ENCODE measurements around the gene DMP1. TPM values are rescaled to one million over a fixed set of nuclear protein-coding genes. Genes with fewer than 3 reads are reported as not detected.

Gene DMP1, protein sequence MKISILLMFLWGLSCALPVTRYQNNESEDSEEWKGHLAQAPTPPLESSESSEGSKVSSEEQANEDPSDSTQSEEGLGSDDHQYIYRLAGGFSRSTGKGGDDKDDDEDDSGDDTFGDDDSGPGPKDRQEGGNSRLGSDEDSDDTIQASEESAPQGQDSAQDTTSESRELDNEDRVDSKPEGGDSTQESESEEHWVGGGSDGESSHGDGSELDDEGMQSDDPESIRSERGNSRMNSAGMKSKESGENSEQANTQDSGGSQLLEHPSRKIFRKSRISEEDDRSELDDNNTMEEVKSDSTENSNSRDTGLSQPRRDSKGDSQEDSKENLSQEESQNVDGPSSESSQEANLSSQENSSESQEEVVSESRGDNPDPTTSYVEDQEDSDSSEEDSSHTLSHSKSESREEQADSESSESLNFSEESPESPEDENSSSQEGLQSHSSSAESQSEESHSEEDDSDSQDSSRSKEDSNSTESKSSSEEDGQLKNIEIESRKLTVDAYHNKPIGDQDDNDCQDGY
- not detected for polyA plus RNA-seq

- Mint-ChIP-seq H3K4me1 (no peaks in the 10 kb centered on the region), H3K36me3 (no peaks in the 10 kb centered on the region), H3K9me3 (no peaks in the 10 kb centered on the region), H3K27me3 (ENCODE audit: low read depth in 3 of 3) (peaks cover 0 to 4% (median 0%) of the 10 kb centered on the region in 3 donors), H3K4me3 (no peak within 1 kb of the TSS), H3K27ac (no peak within 1 kb of the TSS)
- DNase-seq, result no peak
These were observed at the start of gene DMP1 for GRCh38 chr4:87649980-87650379. DMP1 (plus strand) TSS chr4:87650280; CDS start chr4:87656493, 6,213 bp downstream.

- no peak overlapping the region for H3K4me3 Mint-ChIP-seq
- no peak for DNase-seq
- H3K4me1 Mint-ChIP-seq, result no peaks in the 10 kb centered on the region
- peaks cover 0 to 4% (median 2%) of the 10 kb centered on the region in 6 donors for H3K9me3 Mint-ChIP-seq
- no peak overlapping the region for H3K27ac Mint-ChIP-seq
- no peaks in the 10 kb centered on the region for H3K36me3 Mint-ChIP-seq
- peaks cover 2 to 9% (median 3%) of the 10 kb centered on the region in 3 donors for H3K27me3 Mint-ChIP-seq (ENCODE audit: low read depth in 3 of 3)
These were observed 48.7 kb upstream of the DMP1 start for GRCh38 chr4:87601361-87601760.

GRCh38 chr4:87608229-87608628 lies 41.9 kb upstream of the DMP1 start, which contains the start of gene DSPP:
DSPP (plus strand) TSS chr4:87608529; CDS start chr4:87610909, 2,380 bp downstream.
- H3K27me3 Mint-ChIP-seq (ENCODE audit: low read depth in 3 of 3), result peaks cover 0 to 2% (median 2%) of the 10 kb centered on the region in 3 donors
- no peaks in the 10 kb centered on the region for H3K4me1 Mint-ChIP-seq
- H3K36me3 Mint-ChIP-seq, result no peaks in the 10 kb centered on the region
- H3K27ac Mint-ChIP-seq, result no peak within 1 kb of the TSS
- no peak for DNase-seq
- H3K4me3 Mint-ChIP-seq, result no peak within 1 kb of the TSS
- peaks cover 0 to 2% (median 0%) of the 10 kb centered on the region in 6 donors for H3K9me3 Mint-ChIP-seq

DNA sequence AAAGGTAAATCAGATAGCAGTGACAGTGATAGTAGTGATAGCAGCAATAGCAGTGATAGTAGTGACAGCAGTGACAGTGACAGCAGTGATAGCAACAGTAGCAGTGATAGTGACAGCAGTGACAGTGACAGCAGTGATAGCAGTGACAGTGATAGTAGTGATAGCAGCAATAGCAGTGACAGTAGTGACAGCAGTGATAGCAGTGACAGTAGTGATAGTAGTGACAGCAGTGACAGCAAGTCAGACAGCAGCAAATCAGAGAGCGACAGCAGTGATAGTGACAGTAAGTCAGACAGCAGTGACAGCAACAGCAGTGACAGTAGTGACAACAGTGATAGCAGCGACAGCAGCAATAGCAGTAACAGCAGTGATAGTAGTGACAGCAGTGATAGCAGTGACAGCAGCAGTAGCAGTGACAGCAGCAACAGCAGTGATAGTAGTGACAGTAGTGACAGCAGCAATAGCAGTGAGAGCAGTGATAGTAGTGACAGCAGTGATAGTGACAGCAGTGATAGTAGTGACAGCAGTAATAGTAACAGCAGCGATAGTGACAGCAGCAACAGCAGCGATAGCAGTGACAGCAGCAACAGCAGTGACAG lies 35.7 kb upstream of the DMP1 start:
- H3K4me1 Mint-ChIP-seq, result no peaks in the 10 kb centered on the region
- H3K9me3 Mint-ChIP-seq, result no peaks in the 10 kb centered on the region
- no peak overlapping the region for H3K27ac Mint-ChIP-seq
- H3K4me3 Mint-ChIP-seq, result no peak overlapping the region
- peaks cover 0 to 6% (median 2%) of the 10 kb centered on the region in 3 donors for H3K27me3 Mint-ChIP-seq (ENCODE audit: low read depth in 3 of 3)
- H3K36me3 Mint-ChIP-seq, result no peaks in the 10 kb centered on the region
- no peak for DNase-seq

- no peaks in the 10 kb centered on the region for H3K4me1 Mint-ChIP-seq
- H3K27me3 Mint-ChIP-seq (ENCODE audit: low read depth in 3 of 3), result peaks cover 1 to 10% (median 3%) of the 10 kb centered on the region in 3 donors
- H3K36me3 Mint-ChIP-seq, result no peaks in the 10 kb centered on the region
- no peak overlapping the region for H3K4me3 Mint-ChIP-seq
- no peak overlapping the region for H3K27ac Mint-ChIP-seq
- DNase-seq, result no peak
- H3K9me3 Mint-ChIP-seq, result no peaks in the 10 kb centered on the region
These were observed 33.8 kb upstream of the DMP1 start for GRCh38 chr4:87616268-87616667.

DNA sequence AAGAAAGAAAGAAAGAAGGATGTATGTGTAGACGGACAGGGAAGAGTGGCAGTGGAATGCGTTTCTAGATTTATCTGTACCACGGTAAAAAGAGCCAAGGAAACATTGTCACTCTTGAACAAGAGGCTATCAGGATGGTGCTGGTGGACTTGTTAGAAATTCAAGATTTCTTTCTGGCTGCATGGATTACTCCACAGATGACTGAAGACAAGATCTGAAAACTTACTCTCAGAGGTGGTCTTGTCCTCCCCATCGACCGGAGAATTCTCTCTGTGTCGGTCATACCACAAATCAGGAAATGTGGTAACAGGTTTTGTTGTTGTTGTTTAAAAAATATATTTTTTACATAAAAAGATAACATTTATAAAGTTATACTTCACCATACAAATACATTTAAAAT lies 30.0 kb upstream of the DMP1 start:
- Mint-ChIP-seq H3K9me3 (no peaks in the 10 kb centered on the region), H3K36me3 (no peaks in the 10 kb centered on the region), H3K4me3 (no peak overlapping the region), H3K4me1 (no peaks in the 10 kb centered on the region), H3K27ac (no peak overlapping the region), H3K27me3 (ENCODE audit: low read depth in 3 of 3) (peaks cover 3 to 12% (median 6%) of the 10 kb centered on the region in 3 donors)
- no peak for DNase-seq

DNA sequence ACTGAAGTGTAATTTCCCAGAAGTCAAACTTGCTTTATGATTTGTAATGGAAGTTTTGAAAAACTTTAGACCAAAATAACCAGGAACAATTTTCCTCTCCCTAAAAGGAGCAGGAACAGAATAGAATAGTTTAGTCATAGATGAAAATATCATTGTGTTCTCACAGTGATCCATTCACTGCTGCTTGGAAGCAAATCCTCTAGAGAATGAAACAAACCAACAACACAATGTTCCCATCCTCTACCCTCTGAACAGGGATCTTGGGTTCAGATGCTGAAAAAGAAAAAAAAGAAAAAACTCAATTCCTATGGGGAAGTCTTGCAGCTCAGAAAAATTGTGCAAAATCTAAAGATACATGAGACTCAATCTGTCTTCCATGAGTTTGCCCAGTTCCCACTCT lies 29.6 kb upstream of the DMP1 start:
- no peak for DNase-seq
- Mint-ChIP-seq H3K27me3 (ENCODE audit: low read depth in 3 of 3) (peaks cover 3 to 12% (median 6%) of the 10 kb centered on the region in 3 donors), H3K4me3 (no peak overlapping the region), H3K9me3 (no peaks in the 10 kb centered on the region), H3K36me3 (no peaks in the 10 kb centered on the region), H3K27ac (no peak overlapping the region), H3K4me1 (no peaks in the 10 kb centered on the region)

- Mint-ChIP-seq H3K27ac (no peak overlapping the region), H3K27me3 (ENCODE audit: low read depth in 3 of 3) (peaks cover 3 to 12% (median 6%) of the 10 kb centered on the region in 3 donors), H3K36me3 (no peaks in the 10 kb centered on the region), H3K4me1 (no peaks in the 10 kb centered on the region), H3K9me3 (peaks cover 0 to 1% (median 0%) of the 10 kb centered on the region in 6 donors), H3K4me3 (no peak overlapping the region)
- DNase-seq, result no peak
These were observed 27.8 kb upstream of the DMP1 start for GRCh38 chr4:87622303-87622702.

- no peak for DNase-seq
- Mint-ChIP-seq H3K27ac (no peak overlapping the region), H3K4me3 (no peak overlapping the region), H3K4me1 (no peaks in the 10 kb centered on the region), H3K27me3 (ENCODE audit: low read depth in 3 of 3) (peaks cover 3 to 9% (median 3%) of the 10 kb centered on the region in 3 donors), H3K36me3 (no peaks in the 10 kb centered on the region), H3K9me3 (peaks cover 0 to 1% (median 0%) of the 10 kb centered on the region in 6 donors)
These were observed 25.4 kb upstream of the DMP1 start for GRCh38 chr4:87624698-87625097.

GRCh38 chr4:87631668-87632067 lies 18.4 kb upstream of the DMP1 start:
- no peaks in the 10 kb centered on the region for H3K4me1 Mint-ChIP-seq

GRCh38 chr4:87632469-87632868 lies 17.6 kb upstream of the DMP1 start:
- Mint-ChIP-seq H3K27ac (no peak overlapping the region), H3K27me3 (ENCODE audit: low read depth in 3 of 3) (no peaks in the 10 kb centered on the region), H3K9me3 (peaks cover 0 to 4% (median 0%) of the 10 kb centered on the region in 6 donors)

More at GRCh38 chr4:87631668-87632067, 18.4 kb upstream of the DMP1 start:
- H3K36me3 Mint-ChIP-seq, result no peaks in the 10 kb centered on the region
- H3K27me3 Mint-ChIP-seq (ENCODE audit: low read depth in 3 of 3), result no peaks in the 10 kb centered on the region
- peaks cover 0 to 1% (median 0%) of the 10 kb centered on the region in 6 donors for H3K9me3 Mint-ChIP-seq
- H3K4me3 Mint-ChIP-seq, result no peak overlapping the region
- DNase-seq, result no peak
- no peak overlapping the region for H3K27ac Mint-ChIP-seq

GRCh38 chr4:87633243-87633642 lies 16.8 kb upstream of the DMP1 start:
- Mint-ChIP-seq H3K4me1 (no peaks in the 10 kb centered on the region), H3K36me3 (no peaks in the 10 kb centered on the region), H3K4me3 (no peak overlapping the region), H3K9me3 (peaks cover 0 to 6% (median 0%) of the 10 kb centered on the region in 6 donors), H3K27me3 (ENCODE audit: low read depth in 3 of 3) (no peaks in the 10 kb centered on the region), H3K27ac (no peak overlapping the region)
- DNase-seq, result no peak

More at GRCh38 chr4:87632469-87632868, 17.6 kb upstream of the DMP1 start:
- Mint-ChIP-seq H3K36me3 (no peaks in the 10 kb centered on the region), H3K4me3 (no peak overlapping the region), H3K4me1 (no peaks in the 10 kb centered on the region)
- no peak for DNase-seq

DNA sequence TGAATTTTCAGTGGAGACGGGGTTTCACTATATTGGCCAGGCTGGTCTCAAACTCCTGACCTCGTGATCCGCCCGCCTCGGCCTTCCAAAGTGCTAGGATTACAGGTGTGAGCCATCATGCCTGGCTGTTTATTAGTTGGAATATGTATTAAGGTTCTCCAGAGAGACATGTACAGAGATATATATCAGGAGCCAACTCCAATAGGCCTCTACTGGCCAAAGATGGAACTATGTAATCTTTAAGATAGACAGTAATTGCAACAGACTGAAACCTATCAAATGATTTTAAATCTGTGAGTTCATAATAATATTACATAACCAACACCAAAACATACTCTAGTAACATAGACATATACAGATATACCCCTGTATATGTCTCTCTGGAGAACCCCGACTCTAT lies 5.8 kb upstream of the DMP1 start:
- Mint-ChIP-seq H3K9me3 (peaks cover 0 to 2% (median 0%) of the 10 kb centered on the region in 6 donors), H3K36me3 (no peaks in the 10 kb centered on the region), H3K27me3 (ENCODE audit: low read depth in 3 of 3) (peaks cover 0 to 8% (median 0%) of the 10 kb centered on the region in 3 donors), H3K4me3 (no peak overlapping the region), H3K4me1 (no peaks in the 10 kb centered on the region), H3K27ac (no peak overlapping the region)
- no peak for DNase-seq

- Mint-ChIP-seq H3K4me1 (no peaks in the 10 kb centered on the region), H3K36me3 (no peaks in the 10 kb centered on the region), H3K4me3 (no peak overlapping the region), H3K27me3 (ENCODE audit: low read depth in 3 of 3) (peaks cover 0 to 4% (median 0%) of the 10 kb centered on the region in 3 donors), H3K27ac (no peak overlapping the region), H3K9me3 (no peaks in the 10 kb centered on the region)
- DNase-seq, result no peak
These were observed 858 bp downstream of the DMP1 start for GRCh38 chr4:87650938-87651337.

Data from immature natural killer cell (primary cell).